Astrocyte (in vitro differentiated cells and primary cell): ENCODE data around the gene FOXC2.

Source experiments
- EZH2 ChIP-seq: IDR thresholded peaks from 2 replicates; pipeline ENCODE4 v1.6.1; 2012; ENCODE audit warnings: mild to moderate bottlenecking, low read length, inconsistent platforms; ENCODE audit not compliant: insufficient read depth
- TF ChIP-seq, protein P1 (sequence below): IDR thresholded peaks from 2 replicates; pipeline ENCODE4 v1.5.1; 2011; ENCODE audit warnings: low read depth, mild to moderate bottlenecking, inconsistent platforms, low read length, moderate library complexity; ENCODE audit not compliant: insufficient read depth

DNA sequence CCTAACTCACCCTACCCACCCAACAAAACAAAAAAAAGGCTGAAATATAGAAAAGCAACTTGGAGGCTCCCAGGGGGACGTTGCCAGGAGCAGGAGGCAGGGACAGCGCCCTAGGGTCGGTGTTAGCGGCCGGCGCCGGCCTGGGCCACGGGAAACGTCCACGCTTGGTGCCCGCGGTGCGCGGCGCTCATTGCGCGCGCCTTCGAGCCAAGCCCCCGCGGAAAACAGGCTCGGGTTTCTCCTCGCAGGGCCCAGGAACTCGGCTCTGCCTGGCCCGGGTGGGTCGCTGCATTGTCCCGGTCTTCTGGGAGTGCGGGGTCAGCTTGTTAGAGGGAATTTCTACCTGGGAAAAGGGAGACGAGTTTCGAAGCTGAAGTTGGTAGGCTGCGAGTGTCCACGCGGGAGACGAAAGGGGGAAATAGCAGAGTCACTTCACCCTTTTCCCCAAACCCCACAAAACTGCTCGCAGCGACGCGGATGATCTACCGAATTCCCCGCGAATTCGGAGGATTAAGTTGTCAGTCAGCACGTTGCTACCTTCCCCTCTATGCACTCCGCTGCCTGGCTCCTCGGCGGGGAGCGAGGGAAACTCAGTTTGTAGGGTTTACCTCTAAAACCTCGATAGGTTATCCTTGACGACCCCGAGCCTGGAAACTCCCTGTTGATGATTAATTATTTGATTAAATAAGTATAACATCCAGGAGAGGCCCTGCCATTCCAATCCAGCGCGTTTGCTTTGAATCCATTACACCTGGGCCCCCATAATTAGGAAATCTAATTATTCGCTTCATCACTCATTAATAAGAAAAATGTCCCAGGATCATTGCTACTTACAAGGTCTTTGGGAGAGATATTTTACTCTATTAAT is 751 bp upstream of the FOXC2 start:
- TF ChIP-seq, protein P1, sequence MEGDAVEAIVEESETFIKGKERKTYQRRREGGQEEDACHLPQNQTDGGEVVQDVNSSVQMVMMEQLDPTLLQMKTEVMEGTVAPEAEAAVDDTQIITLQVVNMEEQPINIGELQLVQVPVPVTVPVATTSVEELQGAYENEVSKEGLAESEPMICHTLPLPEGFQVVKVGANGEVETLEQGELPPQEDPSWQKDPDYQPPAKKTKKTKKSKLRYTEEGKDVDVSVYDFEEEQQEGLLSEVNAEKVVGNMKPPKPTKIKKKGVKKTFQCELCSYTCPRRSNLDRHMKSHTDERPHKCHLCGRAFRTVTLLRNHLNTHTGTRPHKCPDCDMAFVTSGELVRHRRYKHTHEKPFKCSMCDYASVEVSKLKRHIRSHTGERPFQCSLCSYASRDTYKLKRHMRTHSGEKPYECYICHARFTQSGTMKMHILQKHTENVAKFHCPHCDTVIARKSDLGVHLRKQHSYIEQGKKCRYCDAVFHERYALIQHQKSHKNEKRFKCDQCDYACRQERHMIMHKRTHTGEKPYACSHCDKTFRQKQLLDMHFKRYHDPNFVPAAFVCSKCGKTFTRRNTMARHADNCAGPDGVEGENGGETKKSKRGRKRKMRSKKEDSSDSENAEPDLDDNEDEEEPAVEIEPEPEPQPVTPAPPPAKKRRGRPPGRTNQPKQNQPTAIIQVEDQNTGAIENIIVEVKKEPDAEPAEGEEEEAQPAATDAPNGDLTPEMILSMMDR = no peak
- TF ChIP-seq EZH2 = no peak
